H4 (cell line): Measurements from ENCODE around the gene PAPOLG. TPM values are rescaled to one million over a fixed set of nuclear protein-coding genes. Genes with fewer than 3 reads are reported as not detected.
A peak's percentile ranks its signal among the peaks of the same experiment; 100 is the strongest.
"Not testable (repeated sequence)": the region's sequence is repeated elsewhere in the genome, so short reads cannot be mapped to it uniquely, and the experiment has no call there.

ENCODE experiments used
- DNase-seq: peaks from one replicate; pipeline ENCODE4 v3.0.0-alpha.2; 2015; ENCODE audit warnings: low spot score
- total RNA-seq: library from RNA; depleted of rRNA; stranded (reverse); fragments of >200 nt; shearing (Covaris generic); gene quantifications from 2 replicates; pipeline ENCODE4 v1.2.3, GENCODE V29; 2014

The PAPOLG gene
- total RNA-seq, 1 experiment from 2014 or later: 11.8 TPM

DNA sequence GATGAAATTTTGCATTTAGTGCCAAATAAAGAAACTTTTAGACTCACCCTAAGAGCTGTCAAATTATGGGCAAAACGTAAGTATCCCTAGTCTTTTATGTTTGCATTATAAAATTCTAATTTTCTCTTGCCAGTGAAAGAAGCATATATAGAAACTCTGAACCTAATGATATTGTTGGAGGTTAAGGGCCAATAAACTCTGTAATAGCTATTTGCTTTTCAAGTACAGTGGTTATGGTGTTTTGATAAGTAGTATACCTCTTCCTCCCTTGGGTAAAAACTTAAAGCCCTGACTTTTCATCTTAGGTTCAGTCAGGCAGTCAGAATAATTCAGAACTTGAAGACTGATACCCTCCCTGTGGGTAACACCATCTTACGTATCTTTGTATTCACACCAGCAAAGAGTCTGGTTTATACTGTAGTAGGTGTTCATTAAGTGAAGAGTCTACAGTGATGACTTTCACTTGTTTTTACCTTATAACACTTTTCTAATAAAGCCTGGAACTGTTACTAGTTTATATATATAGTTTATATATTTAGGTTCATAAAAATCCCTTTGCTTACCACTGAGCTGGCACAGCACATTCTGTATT, 19.1 kb downstream of the PAPOLG start:
- DNase-seq: no peak

DNA sequence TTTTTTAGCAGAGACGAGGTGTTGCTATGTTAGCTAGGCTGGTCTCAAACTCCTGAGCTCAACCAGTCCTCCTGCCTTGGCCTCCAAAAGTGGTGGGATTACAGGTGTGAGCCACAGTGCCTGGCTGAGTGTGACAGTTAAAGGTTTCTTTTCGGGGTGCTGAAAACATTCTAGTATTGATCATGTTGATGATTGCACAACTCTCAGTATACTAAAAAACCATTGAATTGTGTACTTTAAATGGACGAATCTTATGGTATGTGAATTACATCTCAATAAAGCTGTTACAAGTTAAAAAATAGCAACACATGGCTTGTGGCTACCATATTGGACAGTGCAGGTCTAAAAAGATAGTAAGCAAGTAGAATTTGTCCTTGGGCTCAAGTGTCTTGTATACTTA, 22.3 kb downstream of the PAPOLG start:
- DNase-seq: no peak

DNA sequence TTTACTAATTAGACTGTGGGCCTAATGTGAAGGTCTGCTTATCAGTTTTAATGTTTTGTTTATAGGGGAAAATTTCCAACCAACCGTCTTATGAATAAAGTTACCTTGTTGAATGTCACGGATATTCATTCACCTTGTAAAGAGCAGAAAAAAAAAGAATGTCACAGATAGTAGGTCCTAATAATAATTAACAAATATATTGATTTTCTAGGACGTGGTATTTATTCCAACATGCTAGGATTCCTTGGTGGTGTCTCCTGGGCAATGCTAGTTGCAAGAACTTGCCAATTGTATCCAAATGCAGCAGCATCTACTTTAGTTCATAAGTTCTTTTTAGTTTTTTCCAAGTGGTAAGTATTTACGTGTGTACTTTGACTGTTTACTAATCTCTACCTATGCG, 23.4 kb downstream of the PAPOLG start:
- no peak for DNase-seq

DNA sequence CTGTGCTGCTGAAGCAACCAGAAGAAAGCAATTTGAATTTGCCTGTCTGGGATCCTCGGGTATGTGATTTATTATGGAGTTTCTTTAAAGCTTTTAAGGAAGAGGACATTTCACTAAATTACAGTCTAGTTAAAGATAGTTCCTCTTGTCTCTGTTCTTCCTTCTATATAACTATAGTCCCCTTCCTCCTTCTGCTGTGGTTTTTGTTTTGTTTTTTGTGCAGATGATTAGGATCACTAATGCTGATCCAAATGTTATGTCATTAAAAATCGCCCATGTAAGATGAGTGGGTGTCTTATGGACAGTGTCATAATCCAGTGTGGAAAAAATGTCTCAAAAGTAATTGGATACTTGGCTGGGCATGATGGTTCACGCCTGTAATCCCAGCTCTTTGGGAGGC, 24.7 kb downstream of the PAPOLG start:
- DNase-seq: no peak

DNA sequence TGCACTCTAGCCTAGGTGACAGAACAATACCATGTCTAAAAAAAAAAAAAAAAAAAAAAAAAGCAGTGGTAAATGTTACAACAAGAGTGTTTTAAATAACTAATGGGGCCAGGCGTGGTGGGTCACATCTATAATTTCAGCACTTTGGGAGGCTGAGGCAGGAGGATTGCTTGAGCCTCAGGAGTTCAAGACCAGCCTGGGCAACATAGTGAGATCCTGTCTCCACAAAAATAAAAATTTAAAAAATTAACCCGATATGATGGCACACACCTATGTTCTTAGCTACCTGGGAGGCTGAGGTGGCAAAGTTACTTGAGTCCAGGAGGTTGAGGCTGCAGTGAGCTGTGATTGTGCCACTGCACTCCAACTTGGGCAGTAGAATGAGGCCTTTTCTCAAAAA, 37.1 kb downstream of the PAPOLG start:
- DNase-seq: no peak

DNA sequence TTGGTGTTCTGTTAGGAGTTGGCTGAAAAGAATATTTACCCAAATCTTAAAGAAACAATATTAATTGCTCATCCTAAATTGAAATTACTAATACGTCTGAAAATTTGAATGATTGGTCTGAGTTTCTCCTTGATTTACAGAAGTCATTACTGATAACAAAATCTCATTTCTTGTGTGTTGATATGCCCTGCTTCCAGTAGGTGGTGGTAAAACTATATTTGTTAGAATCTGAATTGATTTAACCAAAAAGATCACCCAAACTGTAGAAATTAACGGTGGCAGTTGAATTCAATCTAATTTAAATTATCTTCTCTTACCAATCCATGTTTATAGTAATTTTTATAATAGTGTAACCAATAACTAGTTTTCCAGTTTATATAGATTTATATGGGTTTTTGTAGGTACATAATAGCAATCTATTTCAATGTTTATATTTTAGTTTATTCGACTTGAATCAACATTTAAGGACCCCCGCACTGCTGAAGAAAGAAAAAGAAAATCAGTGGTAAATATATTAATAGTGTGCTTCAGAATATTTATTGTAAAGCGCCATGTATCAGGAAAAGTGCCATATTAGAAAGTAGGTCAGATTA, 38.3 kb downstream of the PAPOLG start:
- no peak for DNase-seq

DNA sequence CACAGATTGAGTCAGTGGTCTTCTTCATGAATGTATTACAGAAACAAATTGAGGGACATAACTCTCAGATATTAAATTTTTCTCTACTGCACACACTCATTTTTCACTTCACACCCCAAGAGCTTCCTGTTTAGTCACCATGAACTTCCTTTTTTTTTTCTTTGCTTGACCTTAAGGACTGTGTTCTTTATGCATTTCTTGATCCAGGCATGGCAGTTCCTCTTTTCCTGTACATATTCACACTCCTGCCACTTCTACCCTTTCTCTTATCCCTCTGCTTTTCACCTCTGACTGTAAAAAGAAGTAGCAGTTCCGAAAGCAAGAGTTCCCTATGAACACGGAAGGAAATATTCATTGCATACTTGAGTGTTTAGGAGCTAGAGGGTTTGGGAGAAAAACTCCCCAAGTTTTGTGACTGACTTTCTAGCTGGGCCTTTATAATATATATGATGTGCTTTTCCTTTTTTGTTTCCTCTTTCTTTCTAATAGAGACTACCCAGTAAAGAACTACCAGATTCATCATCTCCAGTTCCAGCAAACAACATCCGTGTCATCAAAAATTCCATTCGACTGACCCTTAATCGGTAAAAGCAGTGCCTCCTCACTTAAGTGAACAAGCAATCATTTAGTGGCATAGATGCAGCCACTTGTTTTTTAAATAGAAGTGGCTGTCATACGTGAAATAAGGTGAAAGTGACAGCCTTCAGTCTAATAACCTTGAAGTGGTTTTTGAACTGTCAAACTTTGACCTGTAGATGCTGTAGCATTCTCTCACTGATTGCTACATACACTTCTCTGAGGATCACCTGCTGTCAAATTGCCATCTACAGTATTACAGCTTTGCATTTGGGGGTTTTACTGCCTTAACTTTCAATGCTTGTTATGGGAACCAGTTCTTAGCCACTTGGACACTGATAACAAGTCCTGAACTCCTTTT, 40.8 kb downstream of the PAPOLG start:
- DNase-seq: no peak

DNA sequence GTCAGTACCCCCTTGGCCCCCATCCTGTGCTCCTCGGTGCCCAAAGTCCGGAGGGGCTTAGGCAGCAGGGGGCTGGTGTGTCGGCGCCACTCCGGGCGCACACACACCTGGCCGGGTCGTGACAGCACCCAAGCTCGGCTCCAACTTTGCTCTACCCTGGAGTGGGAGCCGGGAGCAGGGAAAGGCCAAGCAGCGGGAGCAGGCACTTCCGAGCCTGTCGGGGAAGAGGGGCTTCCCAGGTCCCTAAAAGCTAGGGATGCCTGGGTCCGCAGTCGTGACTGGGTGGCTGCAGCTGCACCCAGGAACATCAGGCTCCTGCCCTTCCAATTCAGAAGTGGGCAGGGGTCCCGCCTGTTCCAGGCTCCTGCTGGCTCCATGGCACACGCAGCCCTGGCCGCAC, 48.4 kb downstream of the PAPOLG start:
- no peak for DNase-seq

DNA sequence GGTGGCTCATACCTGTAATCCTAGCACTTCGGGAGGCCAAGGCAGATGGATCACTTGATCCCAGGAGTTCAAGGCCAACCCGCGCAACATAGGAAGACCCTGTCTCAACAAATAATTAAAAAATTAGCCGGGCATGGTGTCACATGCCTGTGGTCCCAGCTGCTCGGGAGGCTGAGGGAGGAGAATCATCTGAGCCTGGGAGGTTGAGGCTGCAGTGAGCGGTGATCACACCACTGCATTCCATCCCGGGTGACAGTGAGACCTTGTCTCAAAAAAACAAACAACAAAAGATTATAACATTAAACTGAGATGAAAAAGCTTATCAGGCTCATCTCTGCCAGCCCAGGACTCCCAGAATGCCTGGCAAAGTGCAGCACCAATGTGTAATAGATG, 50.5 kb downstream of the PAPOLG start:
- DNase-seq: no peak

DNA sequence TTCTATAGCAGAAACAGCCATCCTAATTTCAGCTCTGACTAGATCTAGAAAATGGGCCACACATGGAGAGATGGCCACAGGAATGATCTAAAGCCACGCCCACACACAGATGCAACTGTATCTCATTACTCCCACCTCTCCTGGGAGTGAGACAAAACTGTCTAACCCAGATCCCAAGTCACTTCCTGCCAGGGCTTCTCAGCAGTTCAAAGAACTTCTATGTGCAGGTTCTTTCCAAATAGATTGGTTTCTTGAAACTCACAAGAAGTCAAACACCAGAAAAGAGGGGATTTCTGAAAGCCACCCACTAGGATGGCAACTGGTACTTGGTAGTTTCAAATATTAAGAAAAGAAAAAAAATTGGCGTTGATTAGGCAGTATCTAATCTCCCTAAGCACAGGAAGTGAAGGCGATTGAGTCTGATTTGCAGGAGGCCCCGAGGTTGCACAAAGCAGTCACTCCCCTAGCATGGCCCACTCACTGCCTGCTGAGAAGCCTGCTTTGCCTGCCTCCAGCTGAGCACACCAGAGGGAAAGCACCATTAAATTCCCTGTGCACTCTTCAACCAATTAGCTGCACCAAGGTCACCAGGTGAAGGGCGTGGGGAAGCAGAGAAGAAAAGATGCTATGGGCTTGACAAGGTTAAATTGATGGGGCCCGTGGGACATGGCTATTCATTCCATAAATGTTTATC, 51.1 kb downstream of the PAPOLG start:
- peak; percentile 50 for DNase-seq

DNA sequence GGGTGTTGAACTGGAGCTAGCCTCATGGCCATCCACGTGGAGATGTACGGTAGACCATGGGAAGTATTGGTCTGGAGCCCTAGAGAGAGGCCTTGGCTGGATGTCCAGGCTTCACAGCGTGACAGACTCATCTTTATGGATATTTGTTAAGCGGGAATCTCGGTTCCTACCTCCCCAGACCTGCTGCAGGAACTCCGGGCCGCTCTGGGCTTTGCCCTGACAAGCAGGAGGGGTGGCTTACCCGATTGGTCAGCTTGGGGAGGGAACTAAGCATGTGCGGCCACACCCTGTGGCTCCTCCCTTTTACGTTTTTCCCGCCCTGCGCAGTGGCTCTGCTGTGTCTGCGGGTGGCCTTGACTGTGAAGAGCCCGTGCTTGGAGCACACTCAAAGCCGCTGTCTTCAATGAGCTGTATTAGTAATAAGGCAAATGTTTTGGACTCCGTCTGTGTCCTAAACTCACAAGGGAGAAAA, 52.3 kb downstream of the PAPOLG start:
- DNase-seq: no peak

DNA sequence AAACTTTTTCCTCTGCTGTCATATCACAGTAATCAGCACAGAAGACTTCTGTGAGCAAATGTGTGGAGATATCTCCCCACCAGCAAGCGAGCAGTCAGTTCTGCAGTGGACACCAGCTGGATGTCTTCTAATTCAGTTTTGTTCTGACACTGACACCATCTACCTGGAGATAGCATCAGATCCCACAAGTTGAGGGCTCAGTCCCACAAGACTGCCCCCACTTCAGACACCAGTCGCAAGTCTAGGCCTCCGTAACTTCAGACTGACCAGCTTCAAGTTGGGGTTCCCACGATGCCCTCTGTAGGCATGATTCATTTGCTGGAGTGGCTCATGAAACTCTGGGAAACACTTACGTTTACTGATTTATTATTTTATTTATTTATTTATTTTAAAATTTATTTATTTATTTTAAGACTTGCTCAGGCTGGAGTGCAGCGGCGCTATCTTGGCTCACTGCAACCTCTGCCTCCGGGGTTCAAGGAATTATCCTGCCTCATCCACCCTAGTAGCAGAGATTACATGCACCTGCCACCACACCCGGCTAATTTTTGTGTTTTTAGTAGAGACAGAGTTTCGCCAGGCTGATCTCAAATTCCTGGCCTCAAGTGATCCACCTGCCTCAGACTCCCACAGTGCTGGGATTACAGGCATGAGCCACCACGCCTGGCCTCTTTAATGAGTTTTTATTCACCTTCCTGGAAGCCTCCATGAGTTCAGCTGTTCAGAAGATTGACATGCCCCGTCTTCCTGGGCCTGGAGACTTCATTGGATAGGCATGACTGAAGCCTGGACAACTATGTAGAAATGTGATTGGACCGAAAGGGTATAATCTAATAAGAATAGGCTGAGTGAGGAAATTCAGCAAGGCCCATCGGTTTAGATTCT, 55.7 kb downstream of the PAPOLG start:
- DNase-seq: no peak

DNA sequence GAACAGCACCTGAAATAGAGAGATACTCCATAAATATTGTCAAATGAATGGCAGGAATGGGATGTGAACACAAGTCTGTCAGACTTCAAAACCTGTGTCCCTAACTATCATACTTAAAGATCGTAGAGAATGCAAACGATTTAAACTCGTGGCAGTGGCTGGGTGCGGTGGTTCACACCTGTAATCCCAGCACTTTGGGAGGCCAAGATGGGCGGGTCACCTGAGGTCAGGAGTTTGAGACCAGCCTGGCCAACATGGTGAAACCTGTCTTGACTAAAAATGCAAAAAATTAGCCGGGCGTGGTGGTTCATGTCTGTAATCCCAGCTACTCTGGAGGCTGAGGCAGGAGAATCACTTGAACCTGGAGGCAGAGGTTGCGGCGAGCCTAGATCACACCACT, 61.1 kb downstream of the PAPOLG start:
- DNase-seq: not testable (repeated sequence)

DNA sequence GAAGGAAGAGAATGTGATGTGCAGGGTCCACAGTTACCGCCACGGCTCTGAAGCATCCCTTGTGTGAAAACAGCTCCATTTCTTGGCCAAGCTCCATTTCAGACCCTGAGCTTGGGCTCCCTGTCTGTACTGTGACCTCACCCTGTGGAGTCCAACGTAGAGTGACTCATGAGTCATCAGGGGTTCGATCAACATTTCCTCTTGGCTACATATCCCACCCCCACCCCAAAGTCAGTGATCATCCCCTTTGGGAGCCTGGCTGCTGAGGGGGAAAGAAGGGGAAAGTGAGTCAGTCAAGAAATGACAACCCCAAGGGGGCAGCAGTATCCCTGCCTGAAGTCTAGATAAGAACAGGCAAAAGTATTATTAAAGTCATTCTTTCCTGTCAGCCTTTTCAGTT, 62.2 kb downstream of the PAPOLG start:
- DNase-seq: no peak

DNA sequence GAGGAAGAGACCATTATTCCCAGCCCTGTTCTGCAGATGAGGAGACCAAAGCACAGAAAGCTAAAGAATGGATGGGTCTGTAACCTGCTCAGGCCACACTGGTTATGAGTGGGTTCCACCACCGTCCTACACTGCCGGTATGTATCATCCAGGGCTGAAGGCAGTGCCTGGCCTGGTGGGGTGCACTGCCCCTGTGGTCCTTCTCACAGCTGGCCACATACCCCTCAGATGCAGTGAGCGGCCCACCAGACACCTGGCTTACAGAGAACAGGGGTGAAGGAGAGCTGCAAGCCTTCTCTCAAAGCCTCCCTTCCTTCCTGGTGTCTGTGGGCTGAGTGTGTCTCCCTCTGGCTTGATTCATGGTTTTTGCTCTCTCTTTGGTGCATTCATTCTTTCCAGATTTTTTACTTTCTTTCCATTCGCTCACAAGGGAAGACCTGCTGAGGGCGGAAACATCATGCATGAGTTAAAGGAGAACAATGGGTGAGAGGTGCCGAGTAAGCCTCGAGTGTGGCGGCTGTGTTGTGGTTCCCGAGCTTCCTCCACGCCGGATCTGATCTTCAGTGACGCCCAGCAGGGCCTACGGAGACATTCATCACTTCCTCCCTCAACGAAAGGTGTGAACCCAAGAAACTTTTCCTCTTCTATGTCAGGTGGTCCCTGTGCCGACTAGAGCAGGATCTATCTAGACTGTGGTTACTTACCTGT, 63.2 kb downstream of the PAPOLG start:
- no peak for DNase-seq

DNA sequence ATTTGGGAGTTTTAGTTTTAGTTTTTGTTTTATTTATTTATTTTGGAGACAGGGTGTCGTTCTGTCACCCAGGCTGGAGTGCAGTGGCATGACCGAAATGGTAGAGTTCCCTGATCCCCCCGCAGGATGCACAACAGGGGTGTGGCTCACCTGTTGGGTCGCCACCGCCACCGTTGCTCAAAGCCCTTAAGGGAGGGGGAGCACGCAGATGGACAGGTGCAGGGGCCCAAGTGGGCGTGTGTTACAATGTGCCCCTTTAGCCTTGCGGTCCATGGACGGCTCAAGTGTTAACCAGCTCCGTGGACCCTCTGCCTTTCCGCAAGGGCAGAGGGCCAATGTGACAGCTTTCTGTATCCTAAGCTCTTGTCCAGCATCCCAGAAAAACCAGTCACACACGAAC, 63.9 kb downstream of the PAPOLG start:
- no peak for DNase-seq

DNA sequence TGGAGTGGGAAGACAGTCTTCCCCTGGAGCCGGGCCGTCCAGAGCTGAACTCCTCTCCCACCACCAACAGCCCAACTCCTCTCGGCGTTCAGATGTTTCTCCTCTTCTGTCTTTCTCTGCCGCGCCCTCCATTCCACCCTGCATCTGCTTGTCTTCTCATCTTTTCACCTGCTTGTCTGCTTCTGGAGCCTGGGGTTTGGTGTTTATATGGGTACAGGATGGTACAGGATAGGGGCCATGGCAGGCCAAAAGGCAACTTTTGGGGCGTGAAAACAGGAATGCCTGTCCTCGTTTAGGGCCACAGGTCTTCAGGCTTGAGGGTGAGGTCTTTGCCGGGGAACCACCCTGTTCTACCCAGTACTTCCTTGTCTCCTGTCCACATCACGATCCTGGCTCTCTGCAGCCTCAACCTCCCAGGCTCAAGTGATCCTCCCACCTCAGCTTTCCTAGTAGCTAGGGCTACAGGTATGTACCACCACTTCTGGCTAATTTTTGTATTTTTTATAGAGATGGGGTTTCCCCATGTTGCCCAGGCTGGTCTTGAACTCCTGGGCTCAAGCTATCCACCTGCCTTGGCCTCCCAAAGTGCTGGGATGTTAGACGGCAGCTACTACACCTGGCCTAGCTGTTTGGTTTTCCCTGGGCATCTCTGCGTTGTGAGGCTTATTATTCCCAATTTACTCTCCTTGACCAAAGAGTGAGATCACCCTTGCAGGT, 64.5 kb downstream of the PAPOLG start:
- DNase-seq: no peak

DNA sequence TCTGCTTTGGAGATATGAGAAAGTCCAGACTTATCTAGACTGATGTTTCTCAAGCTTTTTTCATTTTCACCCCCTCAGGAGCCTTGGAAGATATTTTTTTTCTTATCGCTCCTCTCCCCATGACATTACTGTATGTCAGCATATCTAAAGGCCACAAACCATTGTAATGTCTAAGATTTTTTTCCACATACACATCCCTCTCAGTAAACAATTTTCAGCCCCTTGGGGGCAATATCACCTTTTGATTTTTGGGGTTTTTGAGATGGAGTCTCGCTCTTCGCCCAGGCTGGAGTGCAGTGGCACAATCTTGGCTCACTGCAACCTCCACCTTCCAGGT, 65.0 kb downstream of the PAPOLG start:
- no peak for DNase-seq

DNA sequence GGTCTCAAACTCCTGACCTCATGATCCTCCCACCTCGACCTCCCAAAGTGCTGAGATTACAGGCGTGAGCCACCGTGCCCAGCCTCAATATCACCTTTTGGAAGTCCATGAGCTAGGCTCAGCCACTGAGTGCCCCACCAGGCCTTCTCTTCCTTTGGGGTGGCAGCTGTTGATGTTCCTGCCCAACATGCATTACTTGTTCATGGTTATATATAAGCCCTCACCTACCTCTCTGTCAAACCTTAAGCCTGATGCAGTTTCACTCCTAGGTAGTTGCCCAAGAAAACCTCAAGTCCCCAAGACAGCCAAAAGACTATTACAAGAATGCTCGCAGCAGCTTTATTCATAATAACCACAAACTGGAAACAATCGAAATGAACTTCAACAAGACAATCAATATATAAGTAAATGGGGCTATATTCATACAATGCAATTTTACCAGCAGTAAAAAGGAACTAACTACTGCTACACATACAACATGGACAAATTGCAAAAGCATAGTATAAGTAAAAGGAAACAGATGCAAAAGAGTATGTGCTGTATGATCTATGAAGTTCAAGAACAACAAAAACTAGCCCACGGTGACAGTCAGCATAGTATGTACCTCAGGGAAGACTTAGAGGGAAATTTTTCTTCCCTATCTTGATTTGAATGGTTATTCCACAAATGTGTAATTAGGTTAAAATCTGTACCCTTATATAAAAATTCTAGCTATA, 65.7 kb downstream of the PAPOLG start:
- no peak for DNase-seq
